GM23338 (cell line): ENCODE data around the gene JAGN1. TPM values are rescaled to one million over a fixed set of nuclear protein-coding genes. Genes with fewer than 3 reads are reported as not detected.

Source experiments
- ATAC-seq: fragments of 200-7000 bp; cut with Tn5 transposase; 3 replicates; pipeline ENCODE4 v1.9.1; 2020
- DNase-seq: peaks from one replicate; pipeline ENCODE4 v3.0.0-alpha.2; 2015; ENCODE audit warnings: low spot score
- H2AFZ ChIP-seq: fragments of 200-600 bp; sonication (generic); 2 replicates; pipeline ENCODE4 v1.8.0; 2016; ENCODE audit warnings: antibody characterized with exemption, mild to moderate bottlenecking, moderate library complexity
- H3F3A ChIP-seq: fragments of 200-600 bp; sonication (generic); replicated peaks from 2 replicates; pipeline ENCODE4 v1.8.0; 2017; ENCODE audit warnings: antibody characterized with exemption, mixed run types, low read depth
- H3K27ac ChIP-seq: fragments of 200-600 bp; sonication (generic); 2 replicates; pipeline ENCODE4 v1.6.1; 2016; ENCODE audit warnings: low read depth
- H3K27me3 ChIP-seq: fragments of 200-600 bp; sonication (generic); 2 replicates; pipeline ENCODE4 v1.8.0; 2016; ENCODE audit warnings: mild to moderate bottlenecking, mixed run types, moderate library complexity; ENCODE audit not compliant: insufficient read depth
- H3K36me3 ChIP-seq: fragments of 200-600 bp; sonication (generic); 2 replicates; pipeline ENCODE4 v1.8.0; 2016; ENCODE audit warnings: mild to moderate bottlenecking; ENCODE audit not compliant: insufficient read depth
- H3K4me1 ChIP-seq: fragments of 200-600 bp; sonication (generic); 2 replicates; pipeline ENCODE4 v1.8.0; 2016; ENCODE audit warnings: mild to moderate bottlenecking, moderate library complexity; ENCODE audit not compliant: insufficient read depth
- H3K4me2 ChIP-seq: fragments of 200-600 bp; sonication (generic); 2 replicates; pipeline ENCODE4 v1.7.1; 2017; ENCODE audit warnings: mixed run types
- H3K4me3 ChIP-seq: fragments of 200-600 bp; sonication (generic); 2 replicates; pipeline ENCODE4 v1.6.1; 2016; ENCODE audit warnings: mixed run types
- H3K79me2 ChIP-seq: fragments of 200-600 bp; sonication (generic); replicated peaks from 2 replicates; pipeline ENCODE4 v1.8.0; 2017; ENCODE audit warnings: mild to moderate bottlenecking; ENCODE audit not compliant: insufficient read depth
- H3K9me2 ChIP-seq: fragments of 200-600 bp; sonication (generic); 2 replicates; pipeline ENCODE4 v1.8.0; 2017; ENCODE audit not compliant: insufficient read depth
- H4K20me1 ChIP-seq: fragments of 200-600 bp; sonication (generic); replicated peaks from 2 replicates; pipeline ENCODE4 v1.8.0; 2017; ENCODE audit warnings: mild to moderate bottlenecking; ENCODE audit not compliant: insufficient read depth
- H3K27ac Mint-ChIP-seq: 2 replicates; pipeline ENCODE4 v1.8.0; 2020; ENCODE audit warnings: inconsistent platforms, mild to moderate bottlenecking, moderate library complexity, mixed read lengths
- H3K27me3 Mint-ChIP-seq: 3 replicates; pipeline ENCODE4 v1.8.0; 2022; ENCODE audit warnings: low read depth, mild to moderate bottlenecking, moderate library complexity, mixed read lengths, inconsistent platforms; ENCODE audit not compliant: insufficient read depth, poor library complexity
- H3K36me3 Mint-ChIP-seq: 3 replicates; pipeline ENCODE4 v1.8.0; 2021; ENCODE audit warnings: low read depth, mild to moderate bottlenecking, inconsistent platforms, moderate library complexity, mixed read lengths
- H3K4me1 Mint-ChIP-seq: 3 replicates; pipeline ENCODE4 v1.8.0; 2020; ENCODE audit warnings: mild to moderate bottlenecking, inconsistent platforms, mixed read lengths
- H3K4me3 Mint-ChIP-seq: 3 replicates; pipeline ENCODE4 v1.8.0; 2021; ENCODE audit warnings: moderate library complexity, mild to moderate bottlenecking, inconsistent platforms, mixed read lengths
- H3K9me3 Mint-ChIP-seq: 3 replicates; pipeline ENCODE4 v1.8.0; 2020; ENCODE audit warnings: moderate library complexity, mild to moderate bottlenecking, inconsistent platforms, mixed read lengths
- CREB1 ChIP-seq: fragments of 250-450 bp; sonication (Bioruptor Pico); IDR thresholded peaks from 2 replicates; pipeline ENCODE4 v1.5.0; 2020; ENCODE audit warnings: low read depth, mild to moderate bottlenecking, moderate library complexity
- CTCF ChIP-seq, 2 experiments: fragments of 200-600 bp in 1 of 2; sonication (generic) in 1 of 2; conservative IDR thresholded peaks; 2 replicates each; pipeline versions ENCODE4 v1.5.1 to v1.6.1; 2016 to 2017; ENCODE audit warnings: antibody characterized with exemption in 2 of 2, low read depth in 2 of 2, mild to moderate bottlenecking in 2 of 2, moderate library complexity in 1 of 2
- ETS1 ChIP-seq: IDR thresholded peaks from 2 replicates; pipeline ENCODE4 v1.6.1; 2016; ENCODE audit warnings: antibody characterized with exemption
- EZH2 ChIP-seq: fragments of 200-600 bp; sonication (generic); IDR thresholded peaks from one replicate; pipeline ENCODE4 v1.8.0; 2017; ENCODE audit warnings: antibody characterized with exemption, mild to moderate bottlenecking, low read depth; ENCODE audit not compliant: unreplicated experiment
- EZH2phosphoT487 ChIP-seq: fragments of 200-600 bp; sonication (generic); IDR thresholded peaks from one replicate; pipeline ENCODE4 v1.8.1; 2018; ENCODE audit warnings: antibody characterized with exemption; ENCODE audit not compliant: unreplicated experiment
- JUNB ChIP-seq: IDR thresholded peaks from one replicate; pipeline ENCODE4 v1.6.1; 2016; ENCODE audit warnings: antibody characterized with exemption; ENCODE audit not compliant: unreplicated experiment
- NANOG ChIP-seq: IDR thresholded peaks from 2 replicates; pipeline ENCODE4 v1.6.1; 2016; ENCODE audit warnings: antibody characterized with exemption, borderline replicate concordance
- POLR2AphosphoS5 ChIP-seq: IDR thresholded peaks from 2 replicates; pipeline ENCODE4 v1.6.1; 2016; ENCODE audit warnings: antibody characterized with exemption, low read depth
- REST ChIP-seq: IDR thresholded peaks from one replicate; pipeline ENCODE4 v1.6.1; 2018; ENCODE audit warnings: antibody characterized with exemption; ENCODE audit not compliant: unreplicated experiment
- STAT1 ChIP-seq: IDR thresholded peaks from one replicate; pipeline ENCODE4 v1.6.1; 2016; ENCODE audit warnings: antibody characterized with exemption; ENCODE audit not compliant: unreplicated experiment
- ZNF114 ChIP-seq: fragments of 250-450 bp; sonication (Bioruptor Pico); IDR thresholded peaks from 2 replicates; pipeline ENCODE4 v1.5.0; 2020; ENCODE audit warnings: mild to moderate bottlenecking, moderate library complexity
- ZNF331 ChIP-seq: fragments of 250-450 bp; sonication (Bioruptor Pico); IDR thresholded peaks from 2 replicates; pipeline ENCODE4 v1.5.0; 2020; ENCODE audit warnings: low read depth, mild to moderate bottlenecking, moderate library complexity
- polyA plus RNA-seq: library from polyadenylated mRNA; unstranded; fragments of >200 nt; fragmentation: Nextera tagmentation; extraction: Ambion mirVana; gene quantifications from 2 replicates; pipeline ENCODE4 v1.2.1, GENCODE V29; 2016
- total RNA-seq: library from RNA; depleted of rRNA; stranded (reverse); fragments of >200 nt; shearing (Covaris generic); gene quantifications from 2 replicates; pipeline ENCODE4 v1.2.3, GENCODE V29; 2014
- TF ChIP-seq, protein P1 (sequence below): fragments of 250-450 bp; sonication (Bioruptor Pico); IDR thresholded peaks from 2 replicates; pipeline ENCODE4 v1.5.0; 2020; ENCODE audit warnings: mild to moderate bottlenecking, moderate library complexity

The JAGN1 gene
- total and polyA plus RNA-seq, 2 experiments from 2014 or later = 22.5 to 32.0 TPM

DNA sequence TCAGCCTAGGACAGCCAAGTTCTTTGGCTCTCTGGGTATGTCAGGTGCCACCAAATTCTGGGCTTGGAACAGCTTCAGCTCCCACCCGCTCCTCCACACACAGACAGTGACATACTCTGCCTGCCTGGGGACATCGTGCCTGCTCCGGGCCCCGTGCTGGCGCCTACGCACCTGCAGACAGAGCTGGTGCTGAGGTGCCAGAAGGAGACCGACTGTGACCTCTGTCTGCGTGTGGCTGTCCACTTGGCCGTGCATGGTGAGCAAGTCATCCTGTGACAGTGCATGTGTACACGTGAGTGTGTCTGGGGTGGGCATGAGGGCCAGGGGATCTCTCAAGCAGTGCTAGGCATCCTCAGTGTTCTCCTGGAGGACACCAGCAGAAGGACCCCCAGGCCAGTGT lies 27.4 kb downstream of the JAGN1 start:
- Histone ChIP-seq H3K79me2 (no peaks in the 10 kb centered on the region), H3K27ac (no peak overlapping the region), H3F3A (0 out of 2 replicates have a peak, but pooled peaks cover 5% of the 10 kb centered on the region), H4K20me1 (no peaks in the 10 kb centered on the region), H2AFZ (no peak overlapping the region), H3K4me3 (no peak overlapping the region), H3K27me3 (peaks cover 12% of the 10 kb centered on the region; the same call in 1 of the 2 replicates), H3K36me3 (no peaks in the 10 kb centered on the region), H3K4me1 (peaks cover 17% of the 10 kb centered on the region), H3K4me2 (peak overlapping the region; percentile 84; the same call in 1 of the 2 replicates), H3K9me2 (no peaks in the 10 kb centered on the region)
- Mint-ChIP-seq H3K4me3 (0 out of 3 replicates have a peak overlapping the region, but pooled peaks have one; percentile 17), H3K27ac (no peak overlapping the region), H3K27me3 (peaks cover 8% of the 10 kb centered on the region), H3K9me3 (no peaks in the 10 kb centered on the region), H3K36me3 (peaks cover 4% of the 10 kb centered on the region; the same call in 1 of the 3 replicates), H3K4me1 (peaks cover 16% of the 10 kb centered on the region)
- TF ChIP-seq EZH2 = no peak
- no peak for TF ChIP-seq NANOG
- no peak for TF ChIP-seq ZNF331 (CRISPR knock-in tag)
- no peak for TF ChIP-seq REST
- no peak for TF ChIP-seq CREB1 (CRISPR knock-in tag)
- no peak for TF ChIP-seq POLR2AphosphoS5
- TF ChIP-seq EZH2phosphoT487 = no peak
- no peak for TF ChIP-seq ZNF114 (CRISPR knock-in tag)
- TF ChIP-seq JUNB = no peak
- TF ChIP-seq, protein P1, sequence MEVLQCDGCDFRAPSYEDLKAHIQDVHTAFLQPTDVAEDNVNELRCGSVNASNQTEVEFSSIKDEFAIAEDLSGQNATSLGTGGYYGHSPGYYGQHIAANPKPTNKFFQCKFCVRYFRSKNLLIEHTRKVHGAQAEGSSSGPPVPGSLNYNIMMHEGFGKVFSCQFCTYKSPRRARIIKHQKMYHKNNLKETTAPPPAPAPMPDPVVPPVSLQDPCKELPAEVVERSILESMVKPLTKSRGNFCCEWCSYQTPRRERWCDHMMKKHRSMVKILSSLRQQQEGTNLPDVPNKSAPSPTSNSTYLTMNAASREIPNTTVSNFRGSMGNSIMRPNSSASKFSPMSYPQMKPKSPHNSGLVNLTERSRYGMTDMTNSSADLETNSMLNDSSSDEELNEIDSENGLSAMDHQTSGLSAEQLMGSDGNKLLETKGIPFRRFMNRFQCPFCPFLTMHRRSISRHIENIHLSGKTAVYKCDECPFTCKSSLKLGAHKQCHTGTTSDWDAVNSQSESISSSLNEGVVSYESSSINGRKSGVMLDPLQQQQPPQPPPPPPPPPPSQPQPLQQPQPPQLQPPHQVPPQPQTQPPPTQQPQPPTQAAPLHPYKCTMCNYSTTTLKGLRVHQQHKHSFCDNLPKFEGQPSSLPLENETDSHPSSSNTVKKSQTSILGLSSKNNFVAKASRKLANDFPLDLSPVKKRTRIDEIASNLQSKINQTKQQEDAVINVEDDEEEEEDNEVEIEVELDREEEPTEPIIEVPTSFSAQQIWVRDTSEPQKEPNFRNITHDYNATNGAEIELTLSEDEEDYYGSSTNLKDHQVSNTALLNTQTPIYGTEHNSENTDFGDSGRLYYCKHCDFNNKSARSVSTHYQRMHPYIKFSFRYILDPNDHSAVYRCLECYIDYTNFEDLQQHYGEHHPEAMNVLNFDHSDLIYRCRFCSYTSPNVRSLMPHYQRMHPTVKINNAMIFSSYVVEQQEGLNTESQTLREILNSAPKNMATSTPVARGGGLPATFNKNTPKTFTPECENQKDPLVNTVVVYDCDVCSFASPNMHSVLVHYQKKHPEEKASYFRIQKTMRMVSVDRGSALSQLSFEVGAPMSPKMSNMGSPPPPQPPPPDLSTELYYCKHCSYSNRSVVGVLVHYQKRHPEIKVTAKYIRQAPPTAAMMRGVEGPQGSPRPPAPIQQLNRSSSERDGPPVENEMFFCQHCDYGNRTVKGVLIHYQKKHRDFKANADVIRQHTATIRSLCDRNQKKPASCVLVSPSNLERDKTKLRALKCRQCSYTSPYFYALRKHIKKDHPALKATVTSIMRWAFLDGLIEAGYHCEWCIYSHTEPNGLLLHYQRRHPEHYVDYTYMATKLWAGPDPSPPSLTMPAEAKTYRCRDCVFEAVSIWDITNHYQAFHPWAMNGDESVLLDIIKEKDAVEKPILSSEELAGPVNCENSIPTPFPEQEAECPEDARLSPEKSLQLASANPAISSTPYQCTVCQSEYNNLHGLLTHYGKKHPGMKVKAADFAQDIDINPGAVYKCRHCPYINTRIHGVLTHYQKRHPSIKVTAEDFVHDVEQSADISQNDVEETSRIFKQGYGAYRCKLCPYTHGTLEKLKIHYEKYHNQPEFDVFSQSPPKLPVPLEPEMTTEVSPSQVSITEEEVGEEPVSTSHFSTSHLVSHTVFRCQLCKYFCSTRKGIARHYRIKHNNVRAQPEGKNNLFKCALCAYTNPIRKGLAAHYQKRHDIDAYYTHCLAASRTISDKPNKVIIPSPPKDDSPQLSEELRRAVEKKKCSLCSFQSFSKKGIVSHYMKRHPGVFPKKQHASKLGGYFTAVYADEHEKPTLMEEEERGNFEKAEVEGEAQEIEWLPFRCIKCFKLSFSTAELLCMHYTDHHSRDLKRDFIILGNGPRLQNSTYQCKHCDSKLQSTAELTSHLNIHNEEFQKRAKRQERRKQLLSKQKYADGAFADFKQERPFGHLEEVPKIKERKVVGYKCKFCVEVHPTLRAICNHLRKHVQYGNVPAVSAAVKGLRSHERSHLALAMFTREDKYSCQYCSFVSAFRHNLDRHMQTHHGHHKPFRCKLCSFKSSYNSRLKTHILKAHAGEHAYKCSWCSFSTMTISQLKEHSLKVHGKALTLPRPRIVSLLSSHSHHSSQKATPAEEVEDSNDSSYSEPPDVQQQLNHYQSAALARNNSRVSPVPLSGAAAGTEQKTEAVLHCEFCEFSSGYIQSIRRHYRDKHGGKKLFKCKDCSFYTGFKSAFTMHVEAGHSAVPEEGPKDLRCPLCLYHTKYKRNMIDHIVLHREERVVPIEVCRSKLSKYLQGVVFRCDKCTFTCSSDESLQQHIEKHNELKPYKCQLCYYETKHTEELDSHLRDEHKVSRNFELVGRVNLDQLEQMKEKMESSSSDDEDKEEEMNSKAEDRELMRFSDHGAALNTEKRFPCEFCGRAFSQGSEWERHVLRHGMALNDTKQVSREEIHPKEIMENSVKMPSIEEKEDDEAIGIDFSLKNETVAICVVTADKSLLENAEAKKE (CRISPR knock-in tag) = no peak
- no peak for TF ChIP-seq STAT1
- TF ChIP-seq ETS1 = no peak
- no peak for TF ChIP-seq CTCF (conservative IDR thresholded peaks at IDR 0.05; ENCODE audit: low read depth in 2 of 2)
- DNase-seq = no peak
- no peak for ATAC-seq
